Measurements from ENCODE around the gene ULK4.
"Not testable (repeated sequence)": the region's sequence is repeated elsewhere in the genome, so short reads cannot be mapped to it uniquely, and the experiment has no call there.

The ULK4 gene

GRCh38 chr3:41299036-41299435, 662.9 kb downstream of the ULK4 start:
- Histone ChIP-seq H3K36me3 (replicated peaks) (no peaks in the 10 kb centered on the region), H3K4me1 (no peaks in the 10 kb centered on the region), H3K27me3 (ENCODE audit: low read depth) (no peaks in the 10 kb centered on the region), H3K9me3 (no peaks in the 10 kb centered on the region; the same call in 1 of the 2 replicates), H3K4me3 (no peak overlapping the region)
- DNase-seq (ENCODE audit: low spot score in 2 of 2), result no peak
- in situ Hi-C loops (cut with MboI; ENCODE audit: low sequenced_read_pairs), result no loop called here

- Histone ChIP-seq H3K4me1 (no peaks in the 10 kb centered on the region), H3K36me3 (replicated peaks) (no peaks in the 10 kb centered on the region), H3K27me3 (ENCODE audit: low read depth) (no peaks in the 10 kb centered on the region), H3K9me3 (no peaks in the 10 kb centered on the region; the same call in 1 of the 2 replicates), H3K4me3 (no peak overlapping the region)
- DNase-seq (ENCODE audit: low spot score in 2 of 2), result no peak
- in situ Hi-C loops (cut with MboI; ENCODE audit: low sequenced_read_pairs), result no loop called here
Observed at GRCh38 chr3:41297750-41298149, 664.2 kb downstream of the ULK4 start.

GRCh38 chr3:41296556-41296955, 665.3 kb downstream of the ULK4 start:
- no peaks in the 10 kb centered on the region for H3K36me3 ChIP-seq (replicated peaks)
- H3K9me3 ChIP-seq, result no peaks in the 10 kb centered on the region; the same call in 1 of the 2 replicates
- H3K4me3 ChIP-seq, result no peak overlapping the region
- no peaks in the 10 kb centered on the region for H3K4me1 ChIP-seq
- in situ Hi-C loops (cut with MboI; ENCODE audit: low sequenced_read_pairs), result no loop called here
- DNase-seq (ENCODE audit: low spot score in 2 of 2), result no peak
- no peaks in the 10 kb centered on the region for H3K27me3 ChIP-seq (ENCODE audit: low read depth)

- H3K36me3 ChIP-seq (replicated peaks), result no peaks in the 10 kb centered on the region
- H3K27me3 ChIP-seq (ENCODE audit: low read depth), result no peaks in the 10 kb centered on the region
- in situ Hi-C loops (cut with MboI; ENCODE audit: low sequenced_read_pairs), result no loop called here
- H3K4me1 ChIP-seq, result no peaks in the 10 kb centered on the region
- no peaks in the 10 kb centered on the region; the same call in 1 of the 2 replicates for H3K9me3 ChIP-seq
- no peak overlapping the region for H3K4me3 ChIP-seq
- DNase-seq (ENCODE audit: low spot score in 2 of 2), result no peak
Observed at GRCh38 chr3:41295740-41296139, 666.2 kb downstream of the ULK4 start.

GRCh38 chr3:41293169-41293681, 668.7 kb downstream of the ULK4 start:
- DNase-seq (ENCODE audit: low spot score in 2 of 2), result no peak
- in situ Hi-C loops (cut with MboI; ENCODE audit: low sequenced_read_pairs), result no loop called here
- no peaks in the 10 kb centered on the region for H3K36me3 ChIP-seq (replicated peaks)
- no peaks in the 10 kb centered on the region for H3K9me3 ChIP-seq
- H3K4me3 ChIP-seq, result no peak overlapping the region
- no peaks in the 10 kb centered on the region for H3K4me1 ChIP-seq
- no peaks in the 10 kb centered on the region for H3K27me3 ChIP-seq (ENCODE audit: low read depth)

DNA sequence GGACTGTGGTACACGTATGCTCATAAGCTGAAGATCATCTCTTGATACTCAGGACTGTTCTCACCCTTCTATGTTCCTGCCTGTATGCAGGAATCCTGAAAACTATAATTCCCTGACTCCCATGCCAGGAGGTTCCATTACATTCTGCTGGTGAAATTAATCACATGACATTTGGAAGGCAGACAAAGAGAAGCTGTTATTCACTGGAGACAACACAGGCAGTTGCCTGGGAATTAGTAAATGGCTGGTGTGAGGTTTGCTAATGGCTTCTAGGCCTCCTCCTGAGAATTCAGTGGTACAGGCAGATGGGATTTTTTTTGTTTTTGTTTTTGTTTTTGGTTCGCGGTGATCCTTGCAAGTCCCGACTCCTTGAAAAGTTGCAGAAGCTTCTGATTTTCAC, 671.2 kb downstream of the ULK4 start:
- Histone ChIP-seq H3K36me3 (replicated peaks) (no peaks in the 10 kb centered on the region), H3K27me3 (ENCODE audit: low read depth) (no peaks in the 10 kb centered on the region), H3K4me1 (no peaks in the 10 kb centered on the region), H3K4me3 (no peak overlapping the region), H3K9me3 (no peaks in the 10 kb centered on the region)
- no peak for DNase-seq (ENCODE audit: low spot score in 2 of 2)
- in situ Hi-C loops (cut with MboI; ENCODE audit: low sequenced_read_pairs), result no loop called here

DNA sequence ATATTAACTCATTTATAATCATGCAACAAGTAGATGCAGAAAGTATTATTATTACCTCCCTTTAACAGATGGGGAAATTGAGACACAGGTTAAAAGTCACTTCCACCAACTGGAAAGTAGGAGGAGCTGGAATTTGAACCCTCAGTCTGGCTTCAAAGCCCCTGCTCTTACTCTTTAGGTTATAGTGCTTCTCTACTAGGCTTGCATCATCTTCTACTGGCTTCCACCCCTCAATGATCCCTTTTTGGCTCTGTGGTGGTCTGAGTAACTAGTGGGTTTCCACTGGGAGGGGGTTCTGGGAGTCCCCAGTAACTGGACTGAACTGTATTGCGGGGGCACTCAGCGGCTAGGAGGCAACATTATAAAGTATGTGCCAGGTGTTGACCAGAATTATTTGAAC, 671.6 kb downstream of the ULK4 start:
- in situ Hi-C loops (cut with MboI; ENCODE audit: low sequenced_read_pairs), result no loop called here
- Histone ChIP-seq H3K36me3 (replicated peaks) (no peaks in the 10 kb centered on the region), H3K4me1 (no peaks in the 10 kb centered on the region), H3K4me3 (no peak overlapping the region), H3K9me3 (no peaks in the 10 kb centered on the region), H3K27me3 (ENCODE audit: low read depth) (no peaks in the 10 kb centered on the region)
- DNase-seq (ENCODE audit: low spot score in 2 of 2), result no peak

GRCh38 chr3:41288785-41289184, 673.1 kb downstream of the ULK4 start:
- in situ Hi-C loops (cut with MboI; ENCODE audit: low sequenced_read_pairs), result no loop called here
- DNase-seq (ENCODE audit: low spot score in 2 of 2), result no peak
- no peaks in the 10 kb centered on the region for H3K36me3 ChIP-seq (replicated peaks)
- H3K9me3 ChIP-seq, result no peaks in the 10 kb centered on the region
- H3K4me1 ChIP-seq, result no peaks in the 10 kb centered on the region
- H3K4me3 ChIP-seq, result no peak overlapping the region
- H3K27me3 ChIP-seq (ENCODE audit: low read depth), result no peaks in the 10 kb centered on the region

DNA sequence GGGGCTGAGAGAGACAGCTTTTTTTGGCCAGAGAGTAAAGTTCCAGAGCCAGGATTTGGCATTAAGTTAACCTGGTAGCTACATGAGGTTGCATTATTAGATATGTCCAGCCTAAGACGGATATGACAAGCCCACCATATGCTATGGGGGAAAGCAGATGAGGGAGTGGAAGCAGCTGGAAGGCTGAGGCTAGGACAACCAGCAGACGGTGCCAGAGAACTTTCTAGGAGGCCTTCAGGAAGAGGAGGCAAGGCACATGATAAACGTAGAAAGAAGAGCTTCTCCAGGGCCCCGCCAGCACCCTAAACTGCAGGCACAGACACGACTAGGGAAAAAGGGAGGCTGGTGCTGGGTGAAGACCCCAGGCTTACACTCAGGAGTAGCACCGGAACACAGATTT, 675.6 kb downstream of the ULK4 start:
- Histone ChIP-seq H3K4me3 (no peak overlapping the region), H3K9me3 (no peaks in the 10 kb centered on the region), H3K4me1 (no peaks in the 10 kb centered on the region), H3K36me3 (replicated peaks) (no peaks in the 10 kb centered on the region), H3K27me3 (ENCODE audit: low read depth) (no peaks in the 10 kb centered on the region)
- no peak for DNase-seq (ENCODE audit: low spot score in 2 of 2)
- in situ Hi-C loops (cut with MboI; ENCODE audit: low sequenced_read_pairs), result no loop called here

GRCh38 chr3:41284934-41285333, 677.0 kb downstream of the ULK4 start:
- H3K9me3 ChIP-seq; H3K27me3 ChIP-seq (ENCODE audit: low read depth); H3K36me3 ChIP-seq (replicated peaks); DNase-seq (ENCODE audit: low spot score in 2 of 2); H3K4me3 ChIP-seq; in situ Hi-C loops (cut with MboI; ENCODE audit: low sequenced_read_pairs); H3K4me1 ChIP-seq: not testable (repeated sequence)

- Histone ChIP-seq H3K36me3 (replicated peaks) (no peaks in the 10 kb centered on the region), H3K27me3 (ENCODE audit: low read depth) (no peaks in the 10 kb centered on the region), H3K4me3 (no peak overlapping the region), H3K4me1 (peaks cover 3% of the 10 kb centered on the region; the same call in 1 of the 2 replicates), H3K9me3 (no peaks in the 10 kb centered on the region)
- DNase-seq (ENCODE audit: low spot score in 2 of 2), result no peak
- in situ Hi-C loops (cut with MboI; ENCODE audit: low sequenced_read_pairs), result no loop called here
Observed at GRCh38 chr3:41277790-41278465, 684.0 kb downstream of the ULK4 start.

DNA sequence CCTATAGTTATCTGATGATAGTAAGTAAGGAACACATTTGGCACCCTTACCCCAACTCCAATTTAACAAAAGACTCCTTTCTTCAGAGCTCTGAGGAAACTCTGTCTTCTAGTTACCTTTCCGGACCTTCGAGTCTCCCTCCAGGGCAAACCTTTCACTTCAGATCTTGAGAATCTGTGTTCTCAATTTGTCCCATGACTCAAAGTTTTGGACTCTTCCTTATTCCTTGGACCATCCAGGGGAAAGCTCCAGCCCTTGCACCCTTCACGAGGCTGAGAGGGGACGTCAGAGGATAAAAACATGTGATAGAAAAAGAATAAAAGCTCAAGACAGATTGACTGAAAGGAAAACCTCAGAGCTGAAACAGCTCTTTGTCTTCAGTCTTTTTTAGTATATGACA, 685.7 kb downstream of the ULK4 start:
- no peak for DNase-seq (ENCODE audit: low spot score in 2 of 2)
- Histone ChIP-seq H3K27me3 (ENCODE audit: low read depth) (no peaks in the 10 kb centered on the region), H3K9me3 (no peaks in the 10 kb centered on the region), H3K36me3 (replicated peaks) (no peaks in the 10 kb centered on the region), H3K4me1 (peaks cover 3% of the 10 kb centered on the region; the same call in 1 of the 2 replicates), H3K4me3 (no peak overlapping the region)
- in situ Hi-C loops (cut with MboI; ENCODE audit: low sequenced_read_pairs), result no loop called here

DNA sequence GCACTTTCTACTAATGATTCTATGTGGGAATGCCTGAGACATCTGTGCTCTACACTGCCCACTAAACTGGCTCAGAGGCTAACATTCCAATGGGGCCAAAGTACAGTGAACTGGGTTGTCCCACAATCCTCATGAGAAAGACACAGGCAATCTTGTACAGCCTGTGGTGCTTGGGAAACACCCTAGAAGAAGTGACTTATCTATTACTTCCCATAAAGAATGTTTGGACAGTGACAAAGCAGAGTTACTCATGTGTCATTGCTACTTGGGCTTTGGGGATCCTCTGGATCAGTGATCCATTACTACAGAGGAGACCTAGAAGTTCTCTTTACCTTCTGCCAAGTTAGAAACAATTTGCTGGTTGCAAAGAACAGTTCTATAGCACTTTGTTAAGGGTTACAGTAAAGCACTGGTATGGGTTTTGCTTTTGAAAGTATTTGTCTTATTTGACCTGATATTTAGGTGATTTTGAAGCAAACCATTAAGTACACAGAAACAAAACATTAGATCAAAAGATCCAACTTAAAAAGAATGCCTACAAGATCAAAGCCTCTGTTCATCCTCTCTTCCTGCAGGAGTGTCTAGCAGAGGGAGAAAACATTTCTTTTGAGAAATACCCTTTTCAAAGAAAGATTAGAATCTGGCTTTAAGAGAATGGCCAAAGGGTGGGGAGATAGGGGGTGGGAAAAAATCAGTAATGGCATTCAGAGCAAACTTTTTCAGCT, 686.8 kb downstream of the ULK4 start:
- DNase-seq (ENCODE audit: low spot score in 2 of 2), result no peak
- no peaks in the 10 kb centered on the region for H3K9me3 ChIP-seq
- no peaks in the 10 kb centered on the region for H3K27me3 ChIP-seq (ENCODE audit: low read depth)
- H3K4me1 ChIP-seq, result peaks cover 3% of the 10 kb centered on the region; the same call in 1 of the 2 replicates
- no peak overlapping the region for H3K4me3 ChIP-seq
- in situ Hi-C loops (cut with MboI; ENCODE audit: low sequenced_read_pairs), result no loop called here
- H3K36me3 ChIP-seq (replicated peaks), result no peaks in the 10 kb centered on the region

- in situ Hi-C loops (cut with MboI; ENCODE audit: low sequenced_read_pairs), result no loop called here
Observed at GRCh38 chr3:41272667-41273066, 689.2 kb downstream of the ULK4 start.

More at GRCh38 chr3:41272667-41273066, 689.2 kb downstream of the ULK4 start:
- Histone ChIP-seq H3K4me3 (no peak overlapping the region), H3K36me3 (replicated peaks) (no peaks in the 10 kb centered on the region), H3K27me3 (ENCODE audit: low read depth) (no peaks in the 10 kb centered on the region), H3K4me1 (peaks cover 3% of the 10 kb centered on the region; the same call in 1 of the 2 replicates), H3K9me3 (no peaks in the 10 kb centered on the region)
- DNase-seq (ENCODE audit: low spot score in 2 of 2), result no peak

Data from HAP-1 (cell line).